ENCODE measurements around the gene RPSA. TPM values are rescaled to one million over a fixed set of nuclear protein-coding genes. Genes with fewer than 3 reads are reported as not detected.

Gene RPSA
- total RNA-seq, 4 donors from 2014 or later: 824 to 1,988 (median 1,203) TPM

GRCh38 chr3:39405687-39406367, 693 bp upstream of the RPSA start:
- H3K4me1 ChIP-seq: peaks cover 0 to 5% of the 10 kb centered on the region in 2 donors
- DNase-seq: no peak
- no peaks in the 10 kb centered on the region for H3K9me3 ChIP-seq
- H3K4me3 ChIP-seq: peak overlapping the region; percentile 75 to 81
- TF ChIP-seq CTCF (IDR thresholded peaks at IDR 0.05): no peak
- no peak for TF ChIP-seq POLR2A (IDR thresholded peaks at IDR 0.05)
- intact Hi-C loops (cut with DNase I; ENCODE audit: low total_unique reads): no loop called here
- H3K36me3 ChIP-seq: no peaks in the 10 kb centered on the region
- no peaks in the 10 kb centered on the region for H3K27me3 ChIP-seq
- peak overlapping the region; percentile 78 to 79 for H3K27ac ChIP-seq

- TF ChIP-seq CTCF (IDR thresholded peaks at IDR 0.05) (no peak), POLR2A (IDR thresholded peaks at IDR 0.05) (no peak)
- H3K27ac ChIP-seq: peak overlapping the region; percentile 78 to 79
- peak overlapping the region; percentile 75 to 81 for H3K4me3 ChIP-seq
- peaks cover 0 to 5% of the 10 kb centered on the region in 2 donors for H3K4me1 ChIP-seq
- H3K9me3 ChIP-seq: no peaks in the 10 kb centered on the region
- DNase-seq: no peak
- no peaks in the 10 kb centered on the region for H3K27me3 ChIP-seq
- no peaks in the 10 kb centered on the region for H3K36me3 ChIP-seq
- intact Hi-C loops (cut with DNase I; ENCODE audit: low total_unique reads): no loop called here
These were observed 724 bp downstream of the RPSA start for GRCh38 chr3:39407259-39407629.

GRCh38 chr3:39407773-39408492, 1.4 kb downstream of the RPSA start:
- no peak for DNase-seq
- Histone ChIP-seq H3K27ac (peak overlapping the region in 1 of 2 donors; percentile 79), H3K36me3 (no peaks in the 10 kb centered on the region), H3K4me3 (peak overlapping the region in 1 of 2 donors; percentile 81), H3K9me3 (no peaks in the 10 kb centered on the region), H3K27me3 (no peaks in the 10 kb centered on the region), H3K4me1 (peaks cover 0 to 5% of the 10 kb centered on the region in 2 donors)
- TF ChIP-seq POLR2A (IDR thresholded peaks at IDR 0.05) (no peak), CTCF (IDR thresholded peaks at IDR 0.05) (no peak)
- intact Hi-C loops (cut with DNase I; ENCODE audit: low total_unique reads): no loop called here

GRCh38 chr3:39408493-39409372, 2.2 kb downstream of the RPSA start:
- DNase-seq: no peak
- TF ChIP-seq POLR2A (IDR thresholded peaks at IDR 0.05) (no peak), CTCF (IDR thresholded peaks at IDR 0.05) (no peak)
- no peaks in the 10 kb centered on the region for H3K27me3 ChIP-seq
- H3K36me3 ChIP-seq: no peaks in the 10 kb centered on the region
- no peak overlapping the region for H3K27ac ChIP-seq
- H3K9me3 ChIP-seq: no peaks in the 10 kb centered on the region
- H3K4me1 ChIP-seq: peaks cover 0 to 5% of the 10 kb centered on the region in 2 donors
- no peak overlapping the region for H3K4me3 ChIP-seq
- intact Hi-C loops (cut with DNase I; ENCODE audit: low total_unique reads): no loop called here
